ENCODE results near the gene PPFIA1.

DNA sequence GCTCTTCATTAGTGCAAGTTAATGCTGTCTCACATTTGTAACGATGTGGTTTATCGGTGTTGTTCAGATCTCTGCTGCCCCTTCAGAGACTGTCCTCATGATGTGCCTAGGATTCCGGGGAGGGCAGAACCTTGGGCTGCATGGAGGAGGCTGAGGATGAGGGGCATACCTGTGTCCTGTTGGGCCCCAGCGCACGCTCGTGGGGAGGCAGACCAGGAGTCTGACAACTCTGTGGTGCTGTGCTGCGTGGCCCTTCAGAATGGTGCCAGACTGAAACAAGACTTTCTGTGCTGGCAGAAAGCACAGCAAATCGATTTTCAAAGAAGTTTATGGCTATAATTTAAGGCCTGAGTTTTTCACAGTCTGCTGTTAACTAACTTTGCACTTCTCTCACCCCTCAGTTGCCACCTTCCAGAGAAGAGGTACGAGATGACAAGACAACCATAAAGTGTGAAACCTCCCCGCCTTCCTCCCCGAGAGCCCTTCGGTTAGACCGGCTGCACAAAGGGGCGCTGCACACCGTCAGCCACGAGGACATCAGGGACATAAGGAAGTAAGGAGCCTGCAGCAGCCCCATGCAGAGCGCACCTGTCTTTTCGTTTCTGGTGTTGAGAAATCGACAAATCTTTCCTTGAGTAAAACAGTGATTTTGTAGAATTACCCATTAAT lies 83.5 kb downstream of the PPFIA1 start:
- TF ChIP-seq POLR2A (IDR thresholded peaks at IDR 0.05) = no peak
- TF ChIP-seq, protein P1, sequence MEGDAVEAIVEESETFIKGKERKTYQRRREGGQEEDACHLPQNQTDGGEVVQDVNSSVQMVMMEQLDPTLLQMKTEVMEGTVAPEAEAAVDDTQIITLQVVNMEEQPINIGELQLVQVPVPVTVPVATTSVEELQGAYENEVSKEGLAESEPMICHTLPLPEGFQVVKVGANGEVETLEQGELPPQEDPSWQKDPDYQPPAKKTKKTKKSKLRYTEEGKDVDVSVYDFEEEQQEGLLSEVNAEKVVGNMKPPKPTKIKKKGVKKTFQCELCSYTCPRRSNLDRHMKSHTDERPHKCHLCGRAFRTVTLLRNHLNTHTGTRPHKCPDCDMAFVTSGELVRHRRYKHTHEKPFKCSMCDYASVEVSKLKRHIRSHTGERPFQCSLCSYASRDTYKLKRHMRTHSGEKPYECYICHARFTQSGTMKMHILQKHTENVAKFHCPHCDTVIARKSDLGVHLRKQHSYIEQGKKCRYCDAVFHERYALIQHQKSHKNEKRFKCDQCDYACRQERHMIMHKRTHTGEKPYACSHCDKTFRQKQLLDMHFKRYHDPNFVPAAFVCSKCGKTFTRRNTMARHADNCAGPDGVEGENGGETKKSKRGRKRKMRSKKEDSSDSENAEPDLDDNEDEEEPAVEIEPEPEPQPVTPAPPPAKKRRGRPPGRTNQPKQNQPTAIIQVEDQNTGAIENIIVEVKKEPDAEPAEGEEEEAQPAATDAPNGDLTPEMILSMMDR (IDR thresholded peaks at IDR 0.05) = no peak

Measured in right lobe of liver (tissue), 4 donors.